Measurements from ENCODE around the gene ISM1.

ISM1 gene

DNA sequence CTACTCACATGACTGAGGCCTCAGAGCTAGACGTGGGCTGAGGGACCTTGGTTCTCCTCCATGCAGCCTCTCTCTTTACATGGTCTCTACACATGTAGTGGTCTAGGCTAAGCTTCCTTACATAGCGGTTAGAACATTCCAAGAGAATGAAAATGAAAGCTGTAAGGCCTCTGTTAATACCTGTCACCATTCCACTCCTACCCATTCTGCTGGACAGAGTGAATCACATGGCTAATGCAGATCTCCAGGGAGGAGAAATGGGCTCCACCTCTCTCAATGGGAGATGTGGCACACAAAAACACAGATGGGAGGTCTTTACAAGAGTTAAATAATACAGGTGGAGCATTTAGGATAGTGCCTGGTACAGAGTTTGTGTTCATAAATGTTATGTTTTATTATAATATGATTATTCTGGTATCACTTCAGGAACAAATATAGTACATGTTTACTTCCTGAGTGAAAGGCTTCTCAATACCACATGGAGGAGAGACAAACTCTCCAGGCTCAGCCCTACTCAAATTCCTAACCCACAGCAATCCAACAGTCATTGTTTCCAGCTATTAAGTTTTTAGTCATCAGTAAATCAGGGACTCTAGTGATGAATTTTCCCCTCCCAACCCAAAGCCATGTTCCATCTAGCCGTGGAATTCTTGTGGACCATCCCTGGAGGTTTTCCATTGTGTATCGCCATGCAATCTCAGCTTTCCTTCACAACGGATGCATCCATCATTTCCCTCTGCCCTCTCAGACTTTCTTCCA lies 57.9 kb downstream of the ISM1 start:
- in situ Hi-C loops (cut with MboI; ENCODE audit: low sequenced_read_pairs) = no loop called here

DNA sequence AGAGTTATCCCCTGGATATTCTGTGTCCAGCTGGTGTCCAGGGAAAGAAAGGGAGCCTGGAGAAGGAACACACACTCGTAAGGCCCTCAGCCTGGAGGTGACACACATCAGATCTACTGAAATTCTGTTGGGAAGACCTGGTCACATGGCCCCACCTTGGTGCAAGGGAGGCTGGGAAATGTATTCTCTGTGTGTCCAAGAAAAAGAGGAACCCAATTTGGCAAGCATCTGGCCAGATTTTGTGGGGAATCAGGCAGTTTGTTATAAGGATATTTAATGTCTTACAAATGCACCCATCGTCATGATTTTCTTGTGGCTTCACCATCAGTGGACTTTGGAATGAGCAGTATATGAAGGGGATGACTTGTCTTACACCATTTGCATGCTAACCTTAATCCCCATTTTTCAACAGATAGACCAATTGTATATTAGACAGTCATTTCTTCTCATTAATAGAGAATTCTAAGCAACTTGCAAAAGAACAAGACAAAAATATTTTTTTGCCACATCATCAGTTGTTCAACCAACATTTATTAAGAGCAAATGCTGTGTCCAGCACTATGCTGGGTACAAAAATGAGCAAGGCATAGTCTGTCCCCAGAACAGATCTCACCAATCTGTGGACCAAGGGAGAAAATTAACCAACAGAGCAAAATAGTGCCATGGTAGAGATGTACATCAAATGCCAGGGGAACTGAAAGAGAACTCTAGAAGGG lies 59.7 kb downstream of the ISM1 start:
- in situ Hi-C loops (cut with MboI; ENCODE audit: low sequenced_read_pairs) = no loop called here

DNA sequence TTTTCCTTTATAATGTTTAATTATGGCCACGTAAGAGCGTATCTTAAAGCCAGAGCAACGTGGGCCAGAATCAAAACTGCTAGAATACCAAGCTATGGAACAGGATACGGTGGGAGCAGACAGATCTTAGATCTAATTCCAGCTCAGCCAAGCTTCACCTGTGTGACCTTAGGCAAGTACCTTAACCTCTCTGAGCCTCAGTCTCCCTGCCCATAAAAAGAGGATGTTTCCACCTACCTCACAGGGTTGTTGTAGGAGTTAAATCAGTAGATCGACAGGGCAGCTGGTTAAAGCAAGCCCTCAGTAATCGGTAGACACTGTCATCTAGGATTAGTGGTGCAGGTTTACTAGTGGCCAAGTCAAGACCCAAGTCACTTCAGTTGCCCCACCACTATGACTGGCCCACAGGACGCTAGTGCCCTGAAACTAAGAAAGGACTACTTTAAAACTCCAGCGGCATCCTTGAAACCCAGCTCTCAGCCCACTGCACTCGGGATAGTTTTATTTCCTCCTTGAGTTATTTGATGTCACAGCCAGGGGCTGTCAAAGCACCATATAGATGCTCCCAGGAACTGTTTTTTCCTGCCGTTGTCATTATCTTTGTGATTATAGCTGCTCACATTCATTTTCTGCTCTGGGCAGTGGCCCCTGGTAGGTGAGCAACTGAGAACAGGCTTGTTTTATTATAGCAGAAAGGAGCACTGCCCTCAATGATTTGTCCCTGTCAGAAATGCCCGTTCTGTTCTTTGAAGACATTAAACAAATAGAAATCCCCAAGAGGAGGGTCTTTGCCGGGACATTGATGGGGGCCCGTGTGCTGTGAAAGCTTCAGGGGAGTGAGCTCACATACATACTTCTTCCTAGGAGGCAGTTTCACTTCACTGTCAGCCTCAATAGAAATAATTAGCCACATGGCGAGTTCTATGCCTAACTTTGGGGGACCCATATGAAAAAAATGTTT lies 63.1 kb downstream of the ISM1 start:
- in situ Hi-C loops (cut with MboI; ENCODE audit: low sequenced_read_pairs) = no loop called here

DNA sequence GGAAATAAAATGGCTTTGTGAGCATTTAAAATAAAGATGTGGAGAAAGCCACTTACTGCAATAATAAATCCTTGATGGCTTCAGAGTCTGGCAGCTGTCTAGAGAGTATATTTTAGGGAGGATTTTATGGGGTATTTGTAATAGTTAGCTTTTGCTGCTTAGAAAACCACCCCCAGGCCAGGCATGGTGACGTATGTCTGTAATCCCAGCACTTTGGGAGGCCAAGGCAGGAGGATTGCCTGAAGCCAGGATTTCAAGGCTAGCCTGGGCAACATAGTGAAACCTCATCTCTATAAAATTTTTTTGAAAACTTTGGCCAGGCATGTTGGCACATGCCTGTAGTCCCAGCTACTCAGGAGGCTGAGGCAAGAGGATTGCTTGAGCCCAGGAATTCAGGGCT lies 63.8 kb downstream of the ISM1 start:
- in situ Hi-C loops (cut with MboI; ENCODE audit: low sequenced_read_pairs) = no loop called here

DNA sequence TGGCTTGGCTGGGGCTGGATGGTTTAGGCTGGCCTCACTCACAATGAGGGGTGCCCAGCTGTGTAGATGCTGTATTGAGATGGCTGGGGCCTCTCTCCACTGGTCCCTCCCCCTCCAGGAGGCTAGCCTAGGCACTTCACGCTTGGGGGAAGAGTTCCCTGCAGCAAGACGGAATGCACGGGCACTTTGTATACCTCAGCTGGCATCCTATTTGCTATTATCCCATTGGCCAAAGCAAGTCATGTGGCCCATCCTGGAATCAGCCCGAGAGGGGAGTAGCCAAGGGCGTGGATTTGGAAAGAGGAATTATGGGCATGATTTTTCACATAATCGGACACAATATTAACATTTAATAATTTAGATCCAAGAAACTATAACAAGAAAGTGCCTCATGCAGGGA lies 64.3 kb downstream of the ISM1 start:
- in situ Hi-C loops (cut with MboI; ENCODE audit: low sequenced_read_pairs) = no loop called here

DNA sequence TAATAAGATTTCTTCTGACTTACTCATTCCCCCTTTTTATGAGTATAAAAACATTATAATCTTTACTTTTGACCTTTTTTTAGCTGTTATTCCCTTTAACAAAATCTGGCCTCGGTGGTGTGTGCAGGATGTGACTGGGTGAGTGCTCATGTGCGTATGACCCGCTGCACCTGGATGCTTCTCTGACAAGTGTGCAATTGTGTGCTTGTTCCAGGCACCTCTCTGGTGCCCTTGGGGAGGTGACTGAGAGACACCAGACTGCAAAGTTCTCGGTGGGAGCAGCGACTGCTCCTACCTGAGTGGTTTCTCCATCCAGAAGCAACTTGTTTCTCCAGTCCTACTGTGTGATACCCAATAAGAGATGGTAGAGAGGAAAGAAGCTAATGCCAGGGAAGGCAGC lies 65.0 kb downstream of the ISM1 start:
- in situ Hi-C loops (cut with MboI; ENCODE audit: low sequenced_read_pairs) = no loop called here

DNA sequence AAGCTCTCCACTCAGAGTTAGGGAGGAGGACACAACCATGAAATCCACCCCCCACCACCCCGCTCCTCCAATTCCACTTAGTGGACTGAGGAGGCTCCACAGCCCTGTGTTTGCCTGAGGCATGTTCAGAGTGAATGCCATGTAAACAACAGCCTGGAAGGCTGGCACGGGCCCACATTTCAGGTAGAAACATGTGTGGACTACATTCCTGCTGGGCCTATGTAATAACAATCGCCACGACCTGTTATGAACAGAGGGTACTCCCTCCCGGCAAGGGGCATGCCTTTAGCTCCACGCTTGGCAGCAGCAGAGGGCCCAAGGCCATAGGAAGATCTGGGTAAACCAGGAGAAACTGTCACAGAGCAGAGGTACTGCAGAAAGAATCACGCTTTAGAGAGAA lies 65.5 kb downstream of the ISM1 start:
- in situ Hi-C loops (cut with MboI; ENCODE audit: low sequenced_read_pairs) = no loop called here

DNA sequence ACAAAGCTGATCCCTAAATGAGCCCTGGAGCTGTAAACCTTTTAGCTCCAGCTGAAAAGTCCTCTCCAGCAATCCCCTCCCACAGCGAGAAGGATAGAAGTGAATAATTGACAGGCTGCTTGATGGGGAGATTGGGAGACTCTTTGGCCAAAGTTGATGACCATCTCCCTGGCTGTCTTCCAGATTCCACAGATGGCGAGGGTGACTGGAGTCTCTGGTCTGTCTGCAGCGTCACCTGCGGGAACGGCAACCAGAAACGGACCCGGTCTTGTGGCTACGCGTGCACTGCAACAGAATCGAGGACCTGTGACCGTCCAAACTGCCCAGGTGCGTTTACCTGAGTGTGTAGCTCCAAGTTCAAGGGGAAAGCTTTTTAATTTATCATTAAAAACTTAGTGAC lies 67.3 kb downstream of the ISM1 start:
- in situ Hi-C loops (cut with MboI; ENCODE audit: low sequenced_read_pairs) = no loop called here

DNA sequence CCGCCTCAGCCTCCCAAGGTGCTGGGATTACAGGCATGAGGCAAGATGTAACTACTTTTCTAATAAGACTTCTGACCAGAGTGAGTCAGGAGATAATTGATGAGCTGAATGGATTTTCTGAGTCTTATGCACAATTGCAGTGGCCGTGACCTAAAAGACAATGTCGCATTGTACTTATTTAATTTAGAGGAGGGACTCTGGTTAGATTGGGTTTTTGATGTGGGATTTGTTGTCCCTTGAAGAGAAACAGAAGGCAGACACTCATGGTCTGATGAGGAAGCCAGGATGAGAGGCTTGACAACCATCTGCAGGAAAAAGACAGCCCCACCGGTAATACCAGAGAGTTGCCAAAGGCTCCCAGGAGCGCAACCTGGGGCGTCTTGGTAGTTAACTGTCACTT lies 68.0 kb downstream of the ISM1 start:
- in situ Hi-C loops (cut with MboI; ENCODE audit: low sequenced_read_pairs) = no loop called here

DNA sequence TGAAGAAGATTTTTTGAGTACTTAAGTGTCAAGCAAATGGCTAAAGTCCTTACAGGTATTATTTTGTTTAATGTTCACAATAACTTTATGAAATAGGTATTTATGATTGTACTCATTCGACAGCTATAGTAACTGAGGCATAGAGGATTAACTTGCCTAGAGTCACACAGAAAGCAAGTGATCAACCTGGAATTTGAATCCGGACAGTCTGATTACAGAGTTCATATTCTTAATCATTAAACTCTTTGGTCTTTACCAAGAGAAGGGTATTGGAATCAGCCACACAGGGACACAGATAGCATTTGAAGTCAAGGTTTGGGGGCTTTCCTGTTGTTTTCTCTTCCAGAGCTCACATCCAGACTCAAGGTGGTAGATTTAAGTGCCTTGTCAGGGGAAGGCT lies 69.7 kb downstream of the ISM1 start:
- in situ Hi-C loops (cut with MboI; ENCODE audit: low sequenced_read_pairs) = no loop called here

DNA sequence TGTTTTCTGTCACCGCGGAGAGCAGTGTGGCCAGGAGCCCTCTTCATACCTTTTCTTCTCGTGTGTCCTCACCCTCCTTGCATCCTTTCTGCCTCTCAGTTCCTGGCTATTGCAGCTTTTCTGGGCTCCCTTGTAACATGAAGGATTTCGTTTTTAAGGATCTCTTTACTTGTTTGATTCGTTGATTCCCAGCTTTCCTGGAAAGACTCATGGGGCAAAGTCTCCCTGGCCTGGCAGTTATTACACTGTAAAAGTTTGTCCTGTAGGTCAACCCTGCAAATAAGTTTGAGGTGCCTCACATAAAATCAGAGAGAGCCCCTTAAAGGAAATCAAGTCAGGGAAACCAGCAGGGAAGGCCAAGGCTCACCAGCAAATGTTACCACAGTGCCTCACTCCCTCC lies 70.1 kb downstream of the ISM1 start:
- in situ Hi-C loops (cut with MboI; ENCODE audit: low sequenced_read_pairs) = no loop called here

DNA sequence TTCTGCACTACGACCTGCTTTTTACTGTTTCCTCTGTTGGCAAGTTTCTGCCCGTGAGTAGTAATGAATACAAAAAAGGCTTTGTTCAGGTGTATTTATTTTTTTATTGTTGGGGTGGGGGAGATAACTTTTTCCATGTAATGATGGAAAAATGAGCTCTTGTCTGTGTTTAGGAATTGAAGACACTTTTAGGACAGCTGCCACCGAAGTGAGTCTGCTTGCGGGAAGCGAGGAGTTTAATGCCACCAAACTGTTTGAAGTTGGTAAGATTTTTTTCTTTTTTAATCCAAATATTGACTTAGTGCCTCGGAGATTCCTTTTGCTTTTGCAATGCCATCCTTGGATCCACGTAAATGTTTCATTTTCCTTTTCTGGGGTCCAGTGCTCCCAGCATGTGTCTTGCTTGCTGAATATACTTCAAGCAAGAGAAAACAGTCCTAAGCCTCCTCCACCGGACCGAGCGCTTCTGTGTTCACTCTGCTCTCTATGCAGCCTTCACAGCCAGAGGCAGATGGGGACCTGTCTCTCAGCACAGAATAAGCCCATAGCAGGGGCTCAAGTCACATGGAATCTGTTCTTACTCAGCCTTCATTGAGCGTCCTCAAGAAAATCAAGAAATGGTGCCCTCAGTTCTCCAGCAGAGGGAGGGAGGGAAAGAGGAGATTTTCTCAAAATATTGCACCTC lies 71.3 kb downstream of the ISM1 start:
- in situ Hi-C loops (cut with MboI; ENCODE audit: low sequenced_read_pairs) = no loop called here

DNA sequence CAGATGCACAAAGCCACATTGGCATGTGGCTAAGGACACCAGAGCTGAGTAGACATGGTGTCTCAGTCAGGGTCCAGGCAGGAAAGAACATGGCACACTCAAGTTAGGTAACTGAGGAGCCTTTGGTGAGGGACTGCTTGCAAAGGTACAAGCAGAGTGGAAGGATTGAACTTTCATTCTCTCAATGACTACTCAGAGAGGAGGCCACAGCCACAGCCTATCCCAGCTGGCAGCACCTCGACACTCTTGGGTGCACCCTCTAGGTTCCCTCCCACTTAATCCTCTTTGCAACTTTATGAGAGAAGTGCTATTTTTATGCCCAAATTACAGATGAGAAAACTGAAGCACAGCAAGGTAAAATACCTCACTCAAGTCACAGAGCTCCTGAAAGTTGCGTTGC lies 73.4 kb downstream of the ISM1 start:
- in situ Hi-C loops (cut with MboI; ENCODE audit: low sequenced_read_pairs) = no loop called here

DNA sequence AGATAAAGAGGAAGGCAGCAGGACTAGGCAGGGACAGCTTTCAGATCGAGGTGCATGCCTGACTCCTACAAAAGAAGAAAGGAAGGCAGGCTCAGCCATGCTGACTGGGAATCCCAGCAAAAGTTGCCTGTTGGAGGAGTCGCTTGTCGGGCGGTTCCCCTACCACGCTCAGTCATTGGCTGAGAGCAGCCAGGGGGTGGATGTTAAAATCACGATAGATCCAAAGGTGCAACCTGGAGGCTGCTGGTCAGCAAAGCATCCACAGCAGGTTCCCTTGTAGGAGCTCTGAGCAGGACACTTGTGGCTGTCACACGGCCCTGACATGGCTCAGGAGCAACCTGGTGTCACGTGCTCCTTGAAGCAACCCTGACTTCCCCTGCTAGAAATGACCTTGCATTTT lies 74.6 kb downstream of the ISM1 start:
- in situ Hi-C loops (cut with MboI; ENCODE audit: low sequenced_read_pairs) = no loop called here

DNA sequence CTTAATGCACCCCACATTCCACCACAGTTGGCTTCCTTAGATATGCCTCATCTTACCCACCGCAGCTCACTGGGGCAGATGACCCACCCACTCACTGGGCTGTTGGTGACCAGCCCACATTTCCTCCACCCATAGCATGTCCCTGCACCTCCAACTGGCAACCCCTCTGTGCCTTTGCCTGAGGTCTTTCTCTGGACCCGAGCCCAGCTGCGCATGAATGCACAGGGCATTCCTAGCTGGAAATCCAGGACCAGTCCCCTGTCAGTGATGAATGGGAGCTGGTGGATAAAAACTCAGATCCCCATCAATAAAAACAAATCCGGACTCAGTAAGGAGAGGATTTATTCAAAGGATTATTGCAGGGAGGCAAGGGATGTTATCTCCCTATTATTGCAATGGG lies 75.0 kb downstream of the ISM1 start:
- in situ Hi-C loops (cut with MboI; ENCODE audit: low sequenced_read_pairs) = no loop called here

DNA sequence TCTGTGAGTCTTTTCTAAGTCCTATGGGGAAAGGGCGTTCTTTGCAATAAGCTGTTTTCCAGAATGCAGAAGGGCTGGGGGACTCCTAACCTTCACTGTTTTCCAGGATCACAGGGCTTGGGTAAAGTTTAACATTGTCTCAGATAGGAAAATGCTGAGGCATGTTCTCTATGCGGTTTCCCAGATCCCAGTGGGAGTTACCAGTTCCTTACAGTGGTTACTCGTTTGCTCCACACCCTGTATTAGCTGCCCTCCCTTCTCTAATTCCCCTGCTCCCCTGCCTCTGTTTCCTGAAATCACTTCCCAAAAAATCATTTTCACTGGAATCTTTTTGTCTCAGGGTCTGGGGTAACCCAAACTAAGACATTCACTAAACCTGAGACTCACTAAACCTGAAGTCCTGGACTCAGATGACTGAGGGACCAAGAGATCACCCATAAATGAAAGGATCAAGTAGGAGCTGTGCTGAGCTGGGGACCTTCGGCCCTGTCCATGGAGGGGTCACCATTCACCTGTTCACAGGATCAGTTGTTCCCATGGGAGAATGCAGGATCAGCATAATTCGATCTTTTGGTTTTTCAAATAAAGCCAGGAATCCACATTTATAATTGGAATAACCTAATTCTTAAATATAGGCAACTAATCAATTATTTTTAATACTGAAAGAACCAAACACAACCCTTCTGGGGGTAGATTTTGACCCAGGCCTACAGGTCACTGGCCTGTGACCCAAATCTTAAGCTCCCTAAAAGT lies 76.2 kb downstream of the ISM1 start:
- in situ Hi-C loops (cut with MboI; ENCODE audit: low sequenced_read_pairs) = no loop called here

DNA sequence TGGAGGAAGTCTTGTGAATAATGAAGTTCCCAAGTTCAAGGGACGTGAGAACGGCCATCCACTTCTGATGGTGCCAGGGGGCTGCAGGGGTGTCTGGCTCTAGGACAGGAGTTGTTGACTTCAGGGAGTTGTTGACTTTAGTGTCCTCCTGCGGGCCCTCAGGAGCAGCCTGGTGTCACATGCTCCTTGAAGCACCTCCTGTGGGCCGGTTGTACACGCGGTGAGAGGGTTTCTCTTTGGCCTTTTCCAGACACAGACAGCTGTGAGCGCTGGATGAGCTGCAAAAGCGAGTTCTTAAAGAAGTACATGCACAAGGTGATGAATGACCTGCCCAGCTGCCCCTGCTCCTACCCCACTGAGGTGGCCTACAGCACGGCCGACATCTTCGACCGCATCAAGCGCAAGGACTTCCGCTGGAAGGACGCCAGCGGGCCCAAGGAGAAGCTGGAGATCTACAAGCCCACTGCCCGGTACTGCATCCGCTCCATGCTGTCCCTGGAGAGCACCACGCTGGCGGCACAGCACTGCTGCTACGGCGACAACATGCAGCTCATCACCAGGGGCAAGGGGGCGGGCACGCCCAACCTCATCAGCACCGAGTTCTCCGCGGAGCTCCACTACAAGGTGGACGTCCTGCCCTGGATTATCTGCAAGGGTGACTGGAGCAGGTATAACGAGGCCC lies 77.8 kb downstream of the ISM1 start:
- in situ Hi-C loops (cut with MboI; ENCODE audit: low sequenced_read_pairs) = no loop called here

DNA sequence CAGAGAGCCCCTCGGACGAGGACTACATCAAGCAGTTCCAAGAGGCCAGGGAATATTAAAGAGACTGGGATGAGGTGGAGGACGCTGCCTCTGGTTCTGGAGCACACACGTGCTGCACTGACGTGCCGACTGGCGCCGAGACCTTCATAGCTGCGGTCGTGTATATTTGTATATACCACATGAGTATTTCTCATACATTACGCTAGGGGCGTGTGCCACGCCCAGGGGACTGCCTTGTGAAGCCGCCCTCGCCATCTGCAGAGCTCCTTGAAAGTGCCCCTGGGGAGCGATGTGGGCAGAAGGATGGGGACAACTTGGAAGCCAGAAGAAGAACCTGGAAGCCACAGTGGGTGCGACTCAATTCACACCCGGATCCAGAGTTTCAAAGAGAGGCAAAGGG lies 78.3 kb downstream of the ISM1 start:
- in situ Hi-C loops (cut with MboI; ENCODE audit: low sequenced_read_pairs) = no loop called here

DNA sequence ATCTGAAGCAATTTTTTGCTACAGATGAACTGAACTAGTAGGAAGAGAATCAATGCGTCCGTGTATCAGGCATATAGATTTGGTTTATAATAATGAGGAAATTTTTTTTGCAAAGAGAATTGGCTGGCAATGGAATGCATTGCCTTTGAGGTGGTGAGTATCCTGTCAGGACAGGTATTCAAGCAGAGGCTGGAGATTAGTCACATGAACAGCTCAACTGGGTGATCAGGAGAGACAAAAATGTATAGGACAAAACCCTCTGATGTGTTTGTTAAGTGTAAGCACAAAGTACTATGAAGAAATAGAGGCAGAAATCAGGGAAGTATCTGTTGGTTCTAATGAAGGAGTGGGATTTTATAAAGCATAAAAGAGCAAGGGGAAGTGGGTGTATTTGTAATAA lies 80.5 kb downstream of the ISM1 start:
- in situ Hi-C loops (cut with MboI; ENCODE audit: low sequenced_read_pairs) = no loop called here

Data from hTERT RPE-1 (cell line).